ENCODE measurements around the gene FOSL1. TPM values are rescaled to one million over a fixed set of nuclear protein-coding genes. Genes with fewer than 3 reads are reported as not detected.
A peak's percentile ranks its signal among the peaks of the same experiment; 100 is the strongest.

The FOSL1 gene
- total RNA-seq, 1 experiment from 2014 or later = 125 TPM

DNA sequence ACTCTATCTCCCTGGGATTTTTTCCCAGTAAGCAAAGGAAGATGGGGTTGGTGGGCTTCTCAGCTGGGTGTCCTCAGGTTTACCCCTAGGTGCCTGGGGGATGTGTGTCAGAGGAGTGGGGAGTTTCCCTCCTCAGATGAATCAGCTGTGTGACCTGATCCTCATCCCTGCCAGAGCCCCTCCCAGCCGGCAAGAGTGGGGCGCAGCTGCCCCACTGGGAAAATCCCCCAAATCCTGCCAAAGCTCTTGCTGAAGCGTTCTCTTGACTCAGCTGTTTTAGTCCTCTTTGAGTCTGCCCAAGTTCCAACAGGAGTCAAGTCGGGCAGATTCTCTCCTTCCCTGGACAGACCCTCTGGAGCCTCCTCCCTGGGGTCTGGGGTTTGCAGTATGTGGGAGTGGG is 12.7 kb upstream of the FOSL1 start:
- ATAC-seq (no peak), DNase-seq (ENCODE audit: low read depth, low spot score) (no peak)
- H3K9me2 ChIP-seq (ENCODE audit: insufficient read depth) = no peaks in the 10 kb centered on the region
- H4K20me1 ChIP-seq (ENCODE audit: insufficient read depth) = no peaks in the 10 kb centered on the region
- no peaks in the 10 kb centered on the region; a peak in 1 of 4 replicates for H3K36me3 ChIP-seq (ENCODE audit: control insufficient read depth in 1 of 2, insufficient read depth in 2 of 2, low read length in 2 of 2)
- ChIA-PET RAD21 (ENCODE audit: low non-redundant PET in 1 of 2, low total read pairs in 2 of 2, uncharacterized antibody in 2 of 2, unreplicated experiment in 2 of 2) (interaction anchor here in 1 of 2 experiments (0.7 kb wide), 1 partner anchor 24 kb away, joined by 3 read pairs; the partner anchor contains the start of gene FIBP), CTCF (interaction anchor here (2.9 kb wide), 1 partner anchor 24 kb away, joined by 19 read pairs; the partner anchor contains the start of genes CCDC85B and FIBP), POLR2A (interaction anchor here (0.6 to 4.8 kb wide), 4 partner anchors 10 to 23 kb away, joined by 3 to 39 read pairs (median 20); partner anchors contain the start of genes CCDC85B, FIBP and FOSL1)
- H3K79me2 ChIP-seq (ENCODE audit: insufficient read depth, low read length) = peaks cover 21% of the 10 kb centered on the region
- no peaks in the 10 kb centered on the region for H3K27me3 ChIP-seq (ENCODE audit: insufficient read depth, low read length)
- H3K4me2 ChIP-seq (ENCODE audit: low read length) = peak overlapping the region; percentile 96
- peak overlapping the region; percentile 75 for H3K9ac ChIP-seq (ENCODE audit: low read length)
- BruUV-seq (replicated peaks) = no TSS peak
- H3K9me3 ChIP-seq (ENCODE audit: control insufficient read depth in 1 of 2, insufficient read depth in 1 of 2, low read depth in 1 of 2, low read length in 2 of 2) = no peaks in the 10 kb centered on the region
- H3K27ac ChIP-seq (ENCODE audit: low read depth, low read length) = peak overlapping the region; percentile 75
- intact Hi-C loops (cut with micrococcal nuclease) = no loop called here
- H3K4me1 ChIP-seq (ENCODE audit: control insufficient read depth in 1 of 2, insufficient read depth in 2 of 2, low read length in 2 of 2) = peaks cover 67 to 97% of the 10 kb centered on the region in 2 experiments
- TF ChIP-seq POLR2A (IDR thresholded peaks at IDR 0.05; ENCODE audit: borderline replicate concordance, extremely low read depth, insufficient read depth, insufficient read length) = no peak
- no peak for TF ChIP-seq POLR2AphosphoS5 (IDR thresholded peaks at IDR 0.05; ENCODE audit: low read depth, low read length)
- TF ChIP-seq SRF (IDR thresholded peaks at IDR 0.05; ENCODE audit: low read depth) = no peak
- no peak for TF ChIP-seq FOSL1 (IDR thresholded peaks at IDR 0.05; ENCODE audit: low read depth)
- TF ChIP-seq RAD21 (IDR thresholded peaks at IDR 0.05; ENCODE audit: low read depth) = no peak
- H2AFZ ChIP-seq (ENCODE audit: low read depth, low read length, poor library complexity, severe bottlenecking) = no peak overlapping the region
- no peak overlapping the region for H3K4me3 ChIP-seq (replicated peaks in 1 of 2; ENCODE audit: low read depth in 1 of 2, low read length in 2 of 2)

DNA sequence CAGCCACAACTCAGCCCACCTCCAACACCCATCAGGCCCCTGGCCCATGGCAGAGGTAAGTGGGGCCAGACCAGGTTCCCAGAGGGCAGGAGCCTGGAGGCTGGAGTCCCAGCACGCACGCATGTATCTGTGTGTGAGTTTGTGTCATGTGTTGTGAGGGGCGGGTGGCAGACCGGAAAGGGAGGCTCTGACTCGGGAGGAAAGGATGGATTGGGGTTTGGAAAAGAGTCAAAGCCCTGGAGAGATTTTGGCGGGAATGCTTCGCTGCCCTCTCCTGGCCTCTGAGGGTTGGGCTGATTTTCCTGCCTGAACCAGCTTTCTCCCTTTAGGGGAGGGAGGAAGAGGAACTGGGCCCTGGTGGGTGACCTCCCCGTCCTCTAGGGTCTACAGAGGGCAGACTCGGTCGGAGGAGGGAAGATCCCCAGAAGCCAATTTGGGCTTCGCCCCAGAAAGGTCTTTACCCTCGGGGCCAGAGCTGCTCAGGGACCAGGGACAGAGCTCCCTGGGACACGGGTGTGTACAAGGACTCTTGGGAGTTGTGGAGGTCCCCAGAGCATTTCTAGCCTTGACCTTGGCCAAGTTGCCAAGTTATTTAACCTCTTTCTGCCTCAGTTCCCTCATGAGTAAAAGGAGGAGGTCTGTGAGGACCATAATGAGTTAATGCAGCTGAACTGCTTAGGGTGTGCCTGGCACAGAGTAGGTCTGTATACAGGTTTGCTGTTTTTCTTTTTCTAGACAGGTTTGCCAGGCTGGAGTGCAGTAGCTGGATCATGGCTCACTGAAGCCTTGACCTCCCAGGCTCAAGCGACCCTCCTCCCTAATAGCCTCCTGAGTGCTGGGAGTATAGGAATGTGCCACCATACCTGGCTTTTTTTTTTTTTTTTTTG is 11.7 kb upstream of the FOSL1 start:
- peak overlapping the region; percentile 7 to 25; a peak in 2 of 4 replicates for H3K4me3 ChIP-seq (replicated peaks in 1 of 2; ENCODE audit: low read depth in 1 of 2, low read length in 2 of 2)
- no peaks in the 10 kb centered on the region for H3K27me3 ChIP-seq (ENCODE audit: insufficient read depth, low read length)
- intact Hi-C loops (cut with micrococcal nuclease) = no loop called here
- POLR2A ChIA-PET = interaction anchor here (1.0 to 4.8 kb wide), 6 partner anchors 9 to 54 kb away, joined by 3 to 39 read pairs (median 8); partner anchors contain the start of genes CCDC85B, CFL1, FIBP and FOSL1
- H4K20me1 ChIP-seq (ENCODE audit: insufficient read depth) = no peaks in the 10 kb centered on the region
- no peaks in the 10 kb centered on the region for H3K9me2 ChIP-seq (ENCODE audit: insufficient read depth)
- RAD21 ChIA-PET (ENCODE audit: low non-redundant PET in 1 of 2, low total read pairs in 2 of 2, uncharacterized antibody in 2 of 2, unreplicated experiment in 2 of 2) = interaction anchor here in 1 of 2 experiments (0.7 kb wide), 1 partner anchor 24 kb away, joined by 3 read pairs; the partner anchor contains the start of gene FIBP
- H3K9ac ChIP-seq (ENCODE audit: low read length) = peak overlapping the region; percentile 75
- CTCF ChIA-PET = interaction anchor here (2.3 to 2.9 kb wide), 2 partner anchors 19 to 23 kb away, joined by 16 to 19 read pairs; partner anchors contain the start of genes CCDC85B and FIBP
- no peak overlapping the region for H2AFZ ChIP-seq (ENCODE audit: low read depth, low read length, poor library complexity, severe bottlenecking)
- H3K4me2 ChIP-seq (ENCODE audit: low read length) = peak overlapping the region; percentile 96
- peak overlapping the region; percentile 75 for H3K27ac ChIP-seq (ENCODE audit: low read depth, low read length)
- ATAC-seq (peak; percentile 28), DNase-seq (ENCODE audit: low read depth, low spot score) (peak; percentile 72)
- H3K36me3 ChIP-seq (ENCODE audit: control insufficient read depth in 1 of 2, insufficient read depth in 2 of 2, low read length in 2 of 2) = no peaks in the 10 kb centered on the region
- TSS peak; percentile 52 for BruUV-seq (replicated peaks)
- no peaks in the 10 kb centered on the region for H3K9me3 ChIP-seq (ENCODE audit: control insufficient read depth in 1 of 2, insufficient read depth in 1 of 2, low read depth in 1 of 2, low read length in 2 of 2)
- peaks cover 12% of the 10 kb centered on the region for H3K79me2 ChIP-seq (ENCODE audit: insufficient read depth, low read length)
- H3K4me1 ChIP-seq (ENCODE audit: control insufficient read depth in 1 of 2, insufficient read depth in 2 of 2, low read length in 2 of 2) = peaks cover 59 to 97% of the 10 kb centered on the region in 2 experiments
- TF ChIP-seq YY1 (IDR thresholded peaks at IDR 0.05; ENCODE audit: extremely low read depth, insufficient replicate concordance, low read depth, low read length) (peak; percentile 22), ZFX (IDR thresholded peaks at IDR 0.05) (no peak), TCF7L2 (IDR thresholded peaks at IDR 0.05; ENCODE audit: borderline replicate concordance, extremely low read depth, insufficient read depth, insufficient read length) (peak; percentile 4), POLR2AphosphoS5 (IDR thresholded peaks at IDR 0.05; ENCODE audit: low read depth, low read length) (peak; percentile 71), POLR2A (IDR thresholded peaks at IDR 0.05; ENCODE audit: borderline replicate concordance, extremely low read depth, insufficient read depth, insufficient read length) (peak; percentile 52), FOSL1 (IDR thresholded peaks at IDR 0.05; ENCODE audit: low read depth) (no peak), EZH2phosphoT487 (IDR thresholded peaks at IDR 0.05; ENCODE audit: borderline replicate concordance) (no peak), SRF (IDR thresholded peaks at IDR 0.05; ENCODE audit: low read depth) (no peak), RAD21 (IDR thresholded peaks at IDR 0.05; ENCODE audit: low read depth) (no peak)
- TF ChIP-seq, protein P1, sequence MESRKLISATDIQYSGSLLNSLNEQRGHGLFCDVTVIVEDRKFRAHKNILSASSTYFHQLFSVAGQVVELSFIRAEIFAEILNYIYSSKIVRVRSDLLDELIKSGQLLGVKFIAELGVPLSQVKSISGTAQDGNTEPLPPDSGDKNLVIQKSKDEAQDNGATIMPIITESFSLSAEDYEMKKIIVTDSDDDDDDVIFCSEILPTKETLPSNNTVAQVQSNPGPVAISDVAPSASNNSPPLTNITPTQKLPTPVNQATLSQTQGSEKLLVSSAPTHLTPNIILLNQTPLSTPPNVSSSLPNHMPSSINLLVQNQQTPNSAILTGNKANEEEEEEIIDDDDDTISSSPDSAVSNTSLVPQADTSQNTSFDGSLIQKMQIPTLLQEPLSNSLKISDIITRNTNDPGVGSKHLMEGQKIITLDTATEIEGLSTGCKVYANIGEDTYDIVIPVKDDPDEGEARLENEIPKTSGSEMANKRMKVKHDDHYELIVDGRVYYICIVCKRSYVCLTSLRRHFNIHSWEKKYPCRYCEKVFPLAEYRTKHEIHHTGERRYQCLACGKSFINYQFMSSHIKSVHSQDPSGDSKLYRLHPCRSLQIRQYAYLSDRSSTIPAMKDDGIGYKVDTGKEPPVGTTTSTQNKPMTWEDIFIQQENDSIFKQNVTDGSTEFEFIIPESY (IDR thresholded peaks at IDR 0.05; ENCODE audit: extremely low read depth, insufficient replicate concordance, low read length) = no peak
